Stimulated activated CD8-positive, alpha-beta memory T cell treated with anti-CD3 and anti-CD28 coated beads, Interleukin-4, amount 100 ng/mL, for 24 hours (primary cell): ENCODE measurements around the gene EID1.
"Not testable (repeated sequence)": the region's sequence is repeated elsewhere in the genome, so short reads cannot be mapped to it uniquely, and the experiment has no call there.

Source experiments
- DNase-seq: peaks from one replicate; pipeline ENCODE4 v3.0.0-alpha.2; 2020; ENCODE audit warnings: low read depth

EID1 gene

GRCh38 chr15:48877630-48878595 is at the start of gene EID1:
Gene EID1 (plus strand): TSS chr15:48878134. CDS start chr15:48878177, 43 bp downstream.
- peak; percentile 88 for DNase-seq

- DNase-seq, result no peak
These were observed 49.5 kb upstream of the EID1 start for GRCh38 chr15:48828471-48828870.

GRCh38 chr15:48828906-48829305 is 49.0 kb upstream of the EID1 start:
- DNase-seq, result no peak

GRCh38 chr15:48832648-48833047 is 45.3 kb upstream of the EID1 start:
- DNase-seq, result no peak

GRCh38 chr15:48833526-48834239 is 44.3 kb upstream of the EID1 start:
- DNase-seq, result no peak

- no peak for DNase-seq
These were observed 43.2 kb upstream of the EID1 start for GRCh38 chr15:48834756-48835155.

GRCh38 chr15:48842501-48842900 is 35.4 kb upstream of the EID1 start:
- DNase-seq, result no peak

- no peak for DNase-seq
These were observed 32.8 kb upstream of the EID1 start for GRCh38 chr15:48845123-48845522.

GRCh38 chr15:48850648-48851047 is 27.3 kb upstream of the EID1 start:
- no peak for DNase-seq

GRCh38 chr15:48851956-48852355 is 26.0 kb upstream of the EID1 start:
- DNase-seq, result no peak

- DNase-seq, result not testable (repeated sequence)
These were observed 23.5 kb upstream of the EID1 start for GRCh38 chr15:48854434-48854833.

- no peak for DNase-seq
These were observed 22.2 kb upstream of the EID1 start for GRCh38 chr15:48855501-48856440.

- DNase-seq, result no peak
These were observed 21.0 kb upstream of the EID1 start for GRCh38 chr15:48856942-48857341.

GRCh38 chr15:48858401-48858800 is 19.5 kb upstream of the EID1 start:
- no peak for DNase-seq

- DNase-seq, result no peak
These were observed 18.5 kb upstream of the EID1 start for GRCh38 chr15:48859426-48859825.

GRCh38 chr15:48861813-48862431 is 16.0 kb upstream of the EID1 start:
- no peak for DNase-seq

- DNase-seq, result no peak
These were observed 15.2 kb upstream of the EID1 start for GRCh38 chr15:48862705-48863104.

GRCh38 chr15:48865370-48866079 is 12.4 kb upstream of the EID1 start:
- no peak for DNase-seq

GRCh38 chr15:48866141-48866563 is 11.8 kb upstream of the EID1 start:
- no peak for DNase-seq

- DNase-seq, result no peak
These were observed 9.9 kb upstream of the EID1 start for GRCh38 chr15:48868023-48868422.

- DNase-seq, result no peak
These were observed 9.4 kb upstream of the EID1 start for GRCh38 chr15:48868536-48868935.
